Endothelial cell (in vitro differentiated cells): ENCODE data around the gene MFN2. TPM values are rescaled to one million over a fixed set of nuclear protein-coding genes. Genes with fewer than 3 reads are reported as not detected.
"Not testable (repeated sequence)": the region's sequence is repeated elsewhere in the genome, so short reads cannot be mapped to it uniquely, and the experiment has no call there.

Experiments used
- DNase-seq: peaks from one replicate; pipeline ENCODE4 v3.0.0; 2021; ENCODE audit warnings: low spot score
- H3K27ac Mint-ChIP-seq: one replicate; pipeline ENCODE4 v1.8.0; 2021; ENCODE audit warnings: mixed read lengths, inconsistent platforms; ENCODE audit not compliant: unreplicated experiment
- H3K27me3 Mint-ChIP-seq: one replicate; pipeline ENCODE4 v1.8.0; 2021; ENCODE audit warnings: mild to moderate bottlenecking, moderate library complexity, mixed read lengths, inconsistent platforms; ENCODE audit not compliant: unreplicated experiment
- H3K36me3 Mint-ChIP-seq: one replicate; pipeline ENCODE4 v1.8.0; 2021; ENCODE audit warnings: mild to moderate bottlenecking, low read depth, mixed read lengths, inconsistent platforms; ENCODE audit not compliant: unreplicated experiment
- H3K4me1 Mint-ChIP-seq: one replicate; pipeline ENCODE4 v1.8.0; 2021; ENCODE audit warnings: mild to moderate bottlenecking, mixed read lengths, inconsistent platforms; ENCODE audit not compliant: unreplicated experiment
- H3K4me3 Mint-ChIP-seq: one replicate; pipeline ENCODE4 v1.8.0; 2021; ENCODE audit warnings: mild to moderate bottlenecking, mixed read lengths, inconsistent platforms; ENCODE audit not compliant: unreplicated experiment
- H3K9me3 Mint-ChIP-seq: one replicate; pipeline ENCODE4 v1.8.0; 2021; ENCODE audit warnings: mixed read lengths, inconsistent platforms; ENCODE audit not compliant: unreplicated experiment
- total RNA-seq: library from RNA; stranded (reverse); fragmentation: NEBNext Ultra II Directional; extraction: Animal tissue kit (Norgen Biotek cat#: 25700); gene quantifications from one replicate; pipeline ENCODE4 v1.2.1, GENCODE V29; 2021; ENCODE audit not compliant: unreplicated experiment
- TF ChIP-seq, protein P1 (sequence below): fragments of 200-600 bp; sonication (generic); IDR thresholded peaks from one replicate; pipeline ENCODE4 v1.5.0; 2021; ENCODE audit warnings: antibody characterized with exemption; ENCODE audit not compliant: unreplicated experiment

Gene MFN2
- total RNA-seq, 1 donor from 2014 or later: 59.4 TPM

- peak overlapping the region; percentile 13 for H3K4me3 Mint-ChIP-seq
- peaks cover 2% of the 10 kb centered on the region for H3K27me3 Mint-ChIP-seq
- H3K4me1 Mint-ChIP-seq: peaks cover 7% of the 10 kb centered on the region
- DNase-seq: no peak
- no peaks in the 10 kb centered on the region for H3K36me3 Mint-ChIP-seq
- TF ChIP-seq, protein P1, sequence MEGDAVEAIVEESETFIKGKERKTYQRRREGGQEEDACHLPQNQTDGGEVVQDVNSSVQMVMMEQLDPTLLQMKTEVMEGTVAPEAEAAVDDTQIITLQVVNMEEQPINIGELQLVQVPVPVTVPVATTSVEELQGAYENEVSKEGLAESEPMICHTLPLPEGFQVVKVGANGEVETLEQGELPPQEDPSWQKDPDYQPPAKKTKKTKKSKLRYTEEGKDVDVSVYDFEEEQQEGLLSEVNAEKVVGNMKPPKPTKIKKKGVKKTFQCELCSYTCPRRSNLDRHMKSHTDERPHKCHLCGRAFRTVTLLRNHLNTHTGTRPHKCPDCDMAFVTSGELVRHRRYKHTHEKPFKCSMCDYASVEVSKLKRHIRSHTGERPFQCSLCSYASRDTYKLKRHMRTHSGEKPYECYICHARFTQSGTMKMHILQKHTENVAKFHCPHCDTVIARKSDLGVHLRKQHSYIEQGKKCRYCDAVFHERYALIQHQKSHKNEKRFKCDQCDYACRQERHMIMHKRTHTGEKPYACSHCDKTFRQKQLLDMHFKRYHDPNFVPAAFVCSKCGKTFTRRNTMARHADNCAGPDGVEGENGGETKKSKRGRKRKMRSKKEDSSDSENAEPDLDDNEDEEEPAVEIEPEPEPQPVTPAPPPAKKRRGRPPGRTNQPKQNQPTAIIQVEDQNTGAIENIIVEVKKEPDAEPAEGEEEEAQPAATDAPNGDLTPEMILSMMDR: no peak
- H3K9me3 Mint-ChIP-seq: no peaks in the 10 kb centered on the region
- no peak overlapping the region for H3K27ac Mint-ChIP-seq
Observed at GRCh38 chr1:12035312-12035711, 55.1 kb downstream of the MFN2 start.

GRCh38 chr1:12037486-12038355 lies 57.5 kb downstream of the MFN2 start:
- TF ChIP-seq, protein P1: no peak
- Mint-ChIP-seq H3K36me3 (no peaks in the 10 kb centered on the region), H3K4me3 (no peak overlapping the region), H3K4me1 (peaks cover 7% of the 10 kb centered on the region), H3K9me3 (no peaks in the 10 kb centered on the region), H3K27ac (no peak overlapping the region), H3K27me3 (peaks cover 2% of the 10 kb centered on the region)
- DNase-seq: no peak

DNA sequence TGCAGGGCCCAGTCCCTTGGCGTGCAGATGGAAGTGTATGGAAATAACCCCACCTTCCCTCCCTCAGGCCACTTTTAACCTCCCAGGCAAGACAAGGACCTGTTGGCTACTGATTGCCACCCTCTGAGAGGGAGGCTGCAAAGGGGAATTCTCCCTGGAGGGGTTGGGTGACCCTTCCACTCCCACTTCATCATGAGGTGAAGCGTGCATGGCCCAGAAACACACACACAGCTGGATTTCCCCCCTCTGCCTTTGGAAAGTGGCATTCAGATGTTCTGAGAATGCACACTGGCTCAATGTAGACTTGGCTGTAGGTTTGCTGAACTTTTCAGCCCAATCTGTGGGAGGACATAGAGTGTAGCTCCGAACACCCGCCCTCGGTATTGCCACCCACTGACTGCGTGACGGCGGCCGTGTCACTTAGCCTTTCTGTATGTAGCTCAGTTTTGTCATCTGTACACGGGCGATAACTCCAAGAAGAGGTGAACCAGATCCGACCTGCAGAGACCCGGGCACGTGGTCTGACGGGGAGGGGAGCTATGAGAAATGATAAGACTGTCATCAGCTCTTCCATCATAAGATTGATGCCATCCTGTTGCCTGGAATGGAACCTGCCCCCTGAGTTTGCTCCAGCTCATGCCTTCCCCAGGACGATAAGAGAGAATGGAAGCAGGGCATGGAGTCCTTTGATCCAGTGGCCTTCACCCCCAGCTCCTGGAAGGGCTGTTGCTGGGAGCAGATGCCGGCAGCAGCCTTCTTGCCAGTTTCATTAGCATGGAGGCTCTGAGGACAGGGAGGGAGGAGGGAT lies 58.3 kb downstream of the MFN2 start:
- peaks cover 7% of the 10 kb centered on the region for H3K4me1 Mint-ChIP-seq
- no peak overlapping the region for H3K27ac Mint-ChIP-seq
- no peaks in the 10 kb centered on the region for H3K9me3 Mint-ChIP-seq
- no peaks in the 10 kb centered on the region for H3K36me3 Mint-ChIP-seq
- no peak overlapping the region for H3K4me3 Mint-ChIP-seq
- DNase-seq: no peak
- TF ChIP-seq, protein P1: no peak
- H3K27me3 Mint-ChIP-seq: peaks cover 2% of the 10 kb centered on the region

- H3K9me3 Mint-ChIP-seq: no peaks in the 10 kb centered on the region
- peaks cover 2% of the 10 kb centered on the region for H3K27me3 Mint-ChIP-seq
- no peak overlapping the region for H3K4me3 Mint-ChIP-seq
- TF ChIP-seq, protein P1: no peak
- peaks cover 7% of the 10 kb centered on the region for H3K4me1 Mint-ChIP-seq
- H3K36me3 Mint-ChIP-seq: no peaks in the 10 kb centered on the region
- H3K27ac Mint-ChIP-seq: no peak overlapping the region
- no peak for DNase-seq
Observed at GRCh38 chr1:12039164-12039525, 58.9 kb downstream of the MFN2 start.

- H3K27ac Mint-ChIP-seq, DNase-seq, H3K4me3 Mint-ChIP-seq, H3K27me3 Mint-ChIP-seq, H3K4me1 Mint-ChIP-seq, H3K9me3 Mint-ChIP-seq, H3K36me3 Mint-ChIP-seq: not testable (repeated sequence)
Observed at GRCh38 chr1:12039824-12040456, 59.7 kb downstream of the MFN2 start.
